ENCODE results near the gene NUP62. TPM values are rescaled to one million over a fixed set of nuclear protein-coding genes. Genes with fewer than 3 reads are reported as not detected.

NUP62 gene
- total RNA-seq, 1 donor from 2014 or later = 85.9 TPM

DNA sequence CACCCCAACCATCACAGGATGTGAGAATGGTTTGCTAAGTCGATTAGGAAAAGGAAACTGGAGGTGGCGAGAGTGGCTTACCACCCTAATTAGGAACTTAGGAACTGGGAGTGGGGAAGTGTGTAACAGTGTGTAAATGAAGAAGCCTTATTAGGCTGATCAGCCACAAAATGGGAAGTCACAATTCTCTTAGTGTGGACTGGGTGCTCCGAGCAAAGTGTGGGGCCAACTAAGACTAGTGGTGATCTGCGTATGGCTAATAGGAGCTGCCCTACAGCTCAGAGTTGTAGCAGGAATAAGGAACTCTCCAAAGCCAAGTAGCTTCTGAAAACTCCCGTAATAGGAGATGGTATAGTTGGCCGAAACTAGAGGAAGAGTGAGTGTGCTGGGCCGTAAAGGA, 24.1 kb upstream of the NUP62 start:
- no peak overlapping the region for H3K27ac Mint-ChIP-seq

DNA sequence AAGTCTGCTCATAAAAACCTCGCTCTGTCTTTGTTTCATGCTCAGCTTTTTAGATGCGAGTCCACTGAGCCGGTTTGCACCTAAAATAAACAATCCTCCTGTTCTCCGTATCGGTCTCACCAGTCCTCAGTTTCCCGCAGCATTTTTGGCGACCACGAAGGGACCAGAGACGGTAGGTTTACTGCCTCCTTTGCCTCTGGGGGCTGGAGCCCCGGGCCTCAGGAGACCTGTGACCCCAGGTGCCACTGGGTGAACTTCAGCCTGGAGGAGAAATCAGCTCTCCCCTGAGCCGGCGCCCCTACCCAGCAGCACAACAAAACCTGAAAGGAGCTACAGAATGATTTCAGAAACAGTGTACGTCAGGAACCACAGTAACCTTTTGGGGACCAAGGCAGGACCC, 23.6 kb upstream of the NUP62 start:
- H3K9me3 Mint-ChIP-seq (ENCODE audit: low read depth) = no peaks in the 10 kb centered on the region
- no peaks in the 10 kb centered on the region for H3K36me3 Mint-ChIP-seq (ENCODE audit: insufficient read depth)
- no peak for DNase-seq (ENCODE audit: low spot score, unreplicated experiment)
- H3K27me3 Mint-ChIP-seq = no peaks in the 10 kb centered on the region
- H3K4me1 Mint-ChIP-seq (ENCODE audit: low read depth) = peaks cover 20% of the 10 kb centered on the region
- H3K4me3 Mint-ChIP-seq (ENCODE audit: low read depth) = no peak overlapping the region
- TF ChIP-seq, protein P1, sequence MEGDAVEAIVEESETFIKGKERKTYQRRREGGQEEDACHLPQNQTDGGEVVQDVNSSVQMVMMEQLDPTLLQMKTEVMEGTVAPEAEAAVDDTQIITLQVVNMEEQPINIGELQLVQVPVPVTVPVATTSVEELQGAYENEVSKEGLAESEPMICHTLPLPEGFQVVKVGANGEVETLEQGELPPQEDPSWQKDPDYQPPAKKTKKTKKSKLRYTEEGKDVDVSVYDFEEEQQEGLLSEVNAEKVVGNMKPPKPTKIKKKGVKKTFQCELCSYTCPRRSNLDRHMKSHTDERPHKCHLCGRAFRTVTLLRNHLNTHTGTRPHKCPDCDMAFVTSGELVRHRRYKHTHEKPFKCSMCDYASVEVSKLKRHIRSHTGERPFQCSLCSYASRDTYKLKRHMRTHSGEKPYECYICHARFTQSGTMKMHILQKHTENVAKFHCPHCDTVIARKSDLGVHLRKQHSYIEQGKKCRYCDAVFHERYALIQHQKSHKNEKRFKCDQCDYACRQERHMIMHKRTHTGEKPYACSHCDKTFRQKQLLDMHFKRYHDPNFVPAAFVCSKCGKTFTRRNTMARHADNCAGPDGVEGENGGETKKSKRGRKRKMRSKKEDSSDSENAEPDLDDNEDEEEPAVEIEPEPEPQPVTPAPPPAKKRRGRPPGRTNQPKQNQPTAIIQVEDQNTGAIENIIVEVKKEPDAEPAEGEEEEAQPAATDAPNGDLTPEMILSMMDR (IDR thresholded peaks at IDR 0.05; ENCODE audit: unreplicated experiment) = no peak
- no peak overlapping the region for H3K27ac Mint-ChIP-seq

More for the DNA sequence above, 24.1 kb upstream of the NUP62 start:
- DNase-seq (ENCODE audit: low spot score, unreplicated experiment) = no peak
- Mint-ChIP-seq H3K27me3 (no peaks in the 10 kb centered on the region), H3K9me3 (ENCODE audit: low read depth) (no peaks in the 10 kb centered on the region), H3K36me3 (ENCODE audit: insufficient read depth) (no peaks in the 10 kb centered on the region), H3K4me3 (ENCODE audit: low read depth) (no peak overlapping the region), H3K4me1 (ENCODE audit: low read depth) (peaks cover 20% of the 10 kb centered on the region)
- TF ChIP-seq, protein P1 (IDR thresholded peaks at IDR 0.05; ENCODE audit: unreplicated experiment) = no peak

DNA sequence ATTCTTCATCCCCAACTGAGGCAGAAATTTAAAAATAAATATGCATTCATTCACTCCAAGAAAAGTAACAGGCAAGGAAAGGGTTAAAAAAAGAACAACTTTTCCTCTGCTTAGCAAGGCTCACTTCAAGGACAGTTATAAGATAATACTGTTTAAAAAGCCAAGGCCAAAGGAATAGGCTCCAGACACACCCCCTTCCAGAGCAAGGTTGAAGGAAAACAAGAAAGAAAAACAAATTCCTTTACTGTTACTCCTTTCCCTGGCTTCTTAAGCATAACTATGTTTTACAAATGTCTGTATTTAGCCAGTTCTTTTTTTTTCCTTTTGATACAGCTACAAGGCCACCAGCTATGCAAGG, 23.2 kb upstream of the NUP62 start:
- Mint-ChIP-seq H3K4me3 (ENCODE audit: low read depth) (no peak overlapping the region), H3K9me3 (ENCODE audit: low read depth) (no peaks in the 10 kb centered on the region), H3K4me1 (ENCODE audit: low read depth) (peaks cover 20% of the 10 kb centered on the region), H3K36me3 (ENCODE audit: insufficient read depth) (no peaks in the 10 kb centered on the region), H3K27me3 (no peaks in the 10 kb centered on the region), H3K27ac (no peak overlapping the region)
- DNase-seq (ENCODE audit: low spot score, unreplicated experiment) = no peak
- TF ChIP-seq, protein P1 (IDR thresholded peaks at IDR 0.05; ENCODE audit: unreplicated experiment) = no peak

DNA sequence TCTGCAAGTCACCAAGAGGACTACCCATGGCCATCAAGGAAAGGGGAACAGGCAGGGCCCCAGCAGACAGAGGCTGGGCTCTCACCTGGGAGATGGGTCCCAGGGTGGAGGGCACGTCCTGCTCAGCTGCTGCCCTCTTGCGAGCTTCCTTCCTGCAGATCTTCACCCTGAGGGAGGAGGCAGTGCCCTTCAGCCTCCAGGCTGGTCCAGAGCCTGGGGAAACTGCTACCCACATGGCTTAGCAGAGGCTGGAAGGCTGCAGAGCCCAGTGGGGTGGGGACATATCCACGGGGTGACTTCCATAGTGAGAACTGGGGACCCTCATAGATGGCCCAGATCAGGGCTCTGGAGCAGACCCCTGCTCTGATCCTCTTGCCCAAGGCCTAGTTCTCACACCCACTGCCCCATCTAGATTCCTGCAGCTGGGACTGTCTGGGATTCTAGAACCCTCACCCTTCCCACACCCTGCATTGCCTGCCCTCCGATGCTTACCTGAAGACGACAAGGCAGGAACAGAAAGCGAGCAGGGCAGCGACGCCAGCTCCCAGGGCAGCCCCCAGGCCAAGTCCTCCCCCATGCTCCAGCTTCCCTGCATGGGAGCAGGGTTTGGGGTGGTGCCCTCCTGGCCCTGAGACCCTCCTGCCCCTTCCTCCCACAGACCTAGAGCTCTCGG, 22.6 kb upstream of the NUP62 start:
- Mint-ChIP-seq H3K27ac (no peak overlapping the region), H3K9me3 (ENCODE audit: low read depth) (no peaks in the 10 kb centered on the region)

DNA sequence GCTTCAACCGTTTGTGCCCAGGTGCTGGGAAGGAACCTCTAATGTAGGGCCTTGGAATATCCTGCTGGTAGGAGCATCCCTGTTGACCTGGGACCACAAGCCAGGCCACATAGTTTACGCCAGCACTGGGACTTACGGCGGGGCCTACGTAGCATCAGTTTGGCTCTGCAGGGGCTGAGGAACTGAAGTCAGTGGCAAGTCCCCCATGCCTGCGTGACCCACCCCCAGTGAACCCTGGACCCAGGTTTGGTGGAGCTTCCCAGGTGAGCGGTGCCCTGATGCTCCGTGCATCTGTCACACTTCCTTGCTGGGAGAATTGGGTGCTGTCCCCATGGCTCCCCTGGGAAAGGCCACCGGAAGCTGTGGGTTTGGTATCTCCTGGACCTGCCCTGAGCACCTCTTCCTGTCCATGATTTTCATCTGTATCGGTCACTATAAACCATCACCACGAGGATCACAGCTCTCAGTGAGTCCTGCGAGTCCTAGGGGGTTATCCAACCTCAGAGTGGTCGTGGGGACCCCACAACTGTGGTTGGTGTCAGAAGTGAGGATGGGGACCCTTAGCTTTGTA, 21.7 kb upstream of the NUP62 start:
- Mint-ChIP-seq H3K27me3 (no peaks in the 10 kb centered on the region), H3K27ac (no peak overlapping the region), H3K9me3 (ENCODE audit: low read depth) (no peaks in the 10 kb centered on the region), H3K4me1 (ENCODE audit: low read depth) (peaks cover 20% of the 10 kb centered on the region), H3K36me3 (ENCODE audit: insufficient read depth) (no peaks in the 10 kb centered on the region), H3K4me3 (ENCODE audit: low read depth) (no peak overlapping the region)
- DNase-seq (ENCODE audit: low spot score, unreplicated experiment) = no peak
- TF ChIP-seq, protein P1 (IDR thresholded peaks at IDR 0.05; ENCODE audit: unreplicated experiment) = no peak

More for the DNA sequence above, 22.6 kb upstream of the NUP62 start:
- TF ChIP-seq, protein P1 (IDR thresholded peaks at IDR 0.05; ENCODE audit: unreplicated experiment) = no peak
- no peaks in the 10 kb centered on the region for H3K27me3 Mint-ChIP-seq
- no peak overlapping the region for H3K4me3 Mint-ChIP-seq (ENCODE audit: low read depth)
- no peak for DNase-seq (ENCODE audit: low spot score, unreplicated experiment)
- no peaks in the 10 kb centered on the region for H3K36me3 Mint-ChIP-seq (ENCODE audit: insufficient read depth)
- H3K4me1 Mint-ChIP-seq (ENCODE audit: low read depth) = peaks cover 20% of the 10 kb centered on the region
